Measurements from ENCODE around the gene TMEM120B. TPM values are rescaled to one million over a fixed set of nuclear protein-coding genes. Genes with fewer than 3 reads are reported as not detected.
A peak's percentile ranks its signal among the peaks of the same experiment; 100 is the strongest.

Gene TMEM120B
- total RNA-seq, 4 donors from 2014 or later: 3.7 to 8.6 (median 5.2) TPM

- peaks cover 0 to 41% (median 28%) of the 10 kb centered on the region in 4 donors for H3K4me1 ChIP-seq
- peak overlapping the region; percentile 82 to 93 (median 88) for H3K4me3 ChIP-seq
- no peaks in the 10 kb centered on the region for H3K9me3 ChIP-seq
- peaks cover 0 to 34% (median 0%) of the 10 kb centered on the region in 3 donors for H3K36me3 ChIP-seq
- peak in 1 of 3 donors; percentile 66 for DNase-seq
- H3K27ac ChIP-seq: peak overlapping the region; percentile 43 to 100 (median 80)
- no peaks in the 10 kb centered on the region for H3K27me3 ChIP-seq
- TF ChIP-seq POLR2A (IDR thresholded peaks at IDR 0.05): peak in 1 of 2 donors; percentile 20
- no peak for TF ChIP-seq CTCF (IDR thresholded peaks at IDR 0.05)
Observed at GRCh38 chr12:121806546-121807423, 94.2 kb downstream of the TMEM120B start.

GRCh38 chr12:121807642-121808347 is 95.2 kb downstream of the TMEM120B start:
- H3K36me3 ChIP-seq: peaks cover 0 to 34% (median 0%) of the 10 kb centered on the region in 3 donors
- no peak overlapping the region for H3K4me3 ChIP-seq
- H3K4me1 ChIP-seq: peaks cover under 1 to 48% (median 35%) of the 10 kb centered on the region in 4 donors
- H3K27ac ChIP-seq: peak overlapping the region in 1 of 4 donors; percentile 100
- no peak for DNase-seq
- no peaks in the 10 kb centered on the region for H3K9me3 ChIP-seq
- no peak for TF ChIP-seq POLR2A (IDR thresholded peaks at IDR 0.05)
- no peaks in the 10 kb centered on the region for H3K27me3 ChIP-seq

GRCh38 chr12:121808623-121809022 is 96.1 kb downstream of the TMEM120B start:
- no peaks in the 10 kb centered on the region for H3K9me3 ChIP-seq
- H3K36me3 ChIP-seq: peaks cover 0 to 34% (median 0%) of the 10 kb centered on the region in 3 donors
- no peak overlapping the region for H3K4me3 ChIP-seq
- H3K27me3 ChIP-seq: no peaks in the 10 kb centered on the region
- DNase-seq: no peak
- peaks cover 4 to 56% (median 38%) of the 10 kb centered on the region in 4 donors for H3K4me1 ChIP-seq
- H3K27ac ChIP-seq: no peak overlapping the region
- TF ChIP-seq POLR2A (IDR thresholded peaks at IDR 0.05): no peak
- no peak for TF ChIP-seq CTCF (IDR thresholded peaks at IDR 0.05)

- H3K4me1 ChIP-seq: peaks cover 4 to 59% (median 38%) of the 10 kb centered on the region in 4 donors
- peaks cover 0 to 40% (median 0%) of the 10 kb centered on the region in 3 donors for H3K36me3 ChIP-seq
- no peaks in the 10 kb centered on the region for H3K9me3 ChIP-seq
- TF ChIP-seq CTCF (IDR thresholded peaks at IDR 0.05): no peak
- TF ChIP-seq POLR2A (IDR thresholded peaks at IDR 0.05): no peak
- DNase-seq: no peak
- H3K4me3 ChIP-seq: no peak overlapping the region
- H3K27me3 ChIP-seq: no peaks in the 10 kb centered on the region
- no peak overlapping the region for H3K27ac ChIP-seq
Observed at GRCh38 chr12:121809712-121810116, 97.2 kb downstream of the TMEM120B start.

GRCh38 chr12:121810234-121810817 is 97.8 kb downstream of the TMEM120B start:
- Histone ChIP-seq H3K36me3 (peaks cover 0 to 46% (median 0%) of the 10 kb centered on the region in 3 donors), H3K27ac (peak overlapping the region in 2 of 4 donors; percentile 1 to 72), H3K4me3 (no peak overlapping the region), H3K9me3 (no peaks in the 10 kb centered on the region), H3K4me1 (peaks cover 4 to 59% (median 38%) of the 10 kb centered on the region in 4 donors), H3K27me3 (no peaks in the 10 kb centered on the region)
- TF ChIP-seq POLR2A (IDR thresholded peaks at IDR 0.05): no peak
- no peak for TF ChIP-seq CTCF (IDR thresholded peaks at IDR 0.05)
- DNase-seq: no peak

Measured in Peyer's patch (tissue), 4 donors.